Activated naive CD4-positive, alpha-beta T cell treated with anti-CD3 and anti-CD28 coated beads, Interleukin-2, amount 10 ng/mL, durations not matched to agents 7 days and 5 days (primary cell): Measurements from ENCODE around the gene ABLIM2.
A peak's percentile ranks its signal among the peaks of the same experiment; 100 is the strongest.

ENCODE experiments used
- CTCF ChIA-PET: fragments of 350-600 bp; sonication (Branson Sonifier 250); formaldehyde crosslinking; loops from one replicate; lab custom pipeline; 2021; ENCODE audit warnings: antibody characterized with exemption; lab: Charles Lee
- DNase-seq: peaks from one replicate; pipeline ENCODE4 v3.0.0-alpha.2; 2020
- H3K27ac Mint-ChIP-seq: one replicate; pipeline ENCODE4 v1.8.0; 2021; ENCODE audit warnings: mild to moderate bottlenecking, moderate library complexity, mixed read lengths
- H3K27me3 Mint-ChIP-seq: one replicate; pipeline ENCODE4 v1.8.0; 2021; ENCODE audit warnings: mild to moderate bottlenecking, mixed read lengths
- H3K36me3 Mint-ChIP-seq: one replicate; pipeline ENCODE4 v1.8.0; 2021; ENCODE audit warnings: mixed read lengths
- H3K4me1 Mint-ChIP-seq: one replicate; pipeline ENCODE4 v1.8.0; 2021; ENCODE audit warnings: mixed read lengths
- H3K4me3 Mint-ChIP-seq: one replicate; pipeline ENCODE4 v1.8.0; 2021; ENCODE audit warnings: mild to moderate bottlenecking, moderate library complexity, mixed read lengths
- H3K9me3 Mint-ChIP-seq: one replicate; pipeline ENCODE4 v1.8.0; 2021; ENCODE audit warnings: mixed read lengths

ABLIM2 gene

GRCh38 chr4:7990807-7991459, 167.7 kb downstream of the ABLIM2 start:
- Mint-ChIP-seq H3K27me3 (peaks cover 14% of the 10 kb centered on the region), H3K4me3 (no peak overlapping the region), H3K36me3 (no peaks in the 10 kb centered on the region), H3K4me1 (peaks cover 6% of the 10 kb centered on the region), H3K27ac (no peak overlapping the region), H3K9me3 (no peaks in the 10 kb centered on the region)
- DNase-seq, result no peak
- CTCF ChIA-PET, result interaction anchor here (7.1 kb wide), 1 partner anchor 185 kb away, joined by 192 read pairs; no protein-coding TSS in a partner anchor

GRCh38 chr4:7989654-7990053, 169.0 kb downstream of the ABLIM2 start:
- CTCF ChIA-PET, result interaction anchor here (3.0 to 7.1 kb wide), 3 partner anchors 10 to 220 kb away, joined by 8 to 192 read pairs (median 31); no protein-coding TSS in a partner anchor

GRCh38 chr4:7988437-7988836, 170.2 kb downstream of the ABLIM2 start:
- H3K27ac Mint-ChIP-seq, result no peak overlapping the region
- H3K4me1 Mint-ChIP-seq, result peaks cover 9% of the 10 kb centered on the region
- CTCF ChIA-PET, result interaction anchor here (1.1 to 7.1 kb wide), 13 partner anchors 9 to 227 kb away, joined by 3 to 192 read pairs (median 6); partner anchors contain the start of gene AFAP1
- H3K27me3 Mint-ChIP-seq, result peaks cover 34% of the 10 kb centered on the region
- no peak overlapping the region for H3K4me3 Mint-ChIP-seq
- no peak for DNase-seq
- no peaks in the 10 kb centered on the region for H3K36me3 Mint-ChIP-seq
- no peaks in the 10 kb centered on the region for H3K9me3 Mint-ChIP-seq

More at GRCh38 chr4:7989654-7990053, 169.0 kb downstream of the ABLIM2 start:
- H3K36me3 Mint-ChIP-seq, result no peaks in the 10 kb centered on the region
- no peak overlapping the region for H3K27ac Mint-ChIP-seq
- no peak overlapping the region for H3K4me3 Mint-ChIP-seq
- peaks cover 27% of the 10 kb centered on the region for H3K27me3 Mint-ChIP-seq
- DNase-seq, result no peak
- peaks cover 9% of the 10 kb centered on the region for H3K4me1 Mint-ChIP-seq
- no peaks in the 10 kb centered on the region for H3K9me3 Mint-ChIP-seq

- Mint-ChIP-seq H3K4me1 (peaks cover 9% of the 10 kb centered on the region), H3K27me3 (peaks cover 35% of the 10 kb centered on the region)
- CTCF ChIA-PET, result interaction anchor here (0.5 to 7.1 kb wide), 28 partner anchors 8 to 329 kb away, joined by 3 to 192 read pairs (median 4); partner anchors contain the start of gene AFAP1
Observed at GRCh38 chr4:7987148-7987989, 171.2 kb downstream of the ABLIM2 start.

GRCh38 chr4:7985891-7986441, 172.6 kb downstream of the ABLIM2 start:
- Mint-ChIP-seq H3K27ac (no peak overlapping the region), H3K4me3 (no peak overlapping the region), H3K36me3 (no peaks in the 10 kb centered on the region), H3K9me3 (no peaks in the 10 kb centered on the region), H3K27me3 (peaks cover 41% of the 10 kb centered on the region), H3K4me1 (peaks cover 9% of the 10 kb centered on the region)
- DNase-seq, result no peak
- CTCF ChIA-PET, result interaction anchor here (0.7 to 7.1 kb wide), 15 partner anchors 14 to 263 kb away, joined by 3 to 192 read pairs (median 4); no protein-coding TSS in a partner anchor

More at GRCh38 chr4:7987148-7987989, 171.2 kb downstream of the ABLIM2 start:
- Mint-ChIP-seq H3K36me3 (no peaks in the 10 kb centered on the region), H3K27ac (no peak overlapping the region), H3K4me3 (no peak overlapping the region), H3K9me3 (no peaks in the 10 kb centered on the region)
- peak; percentile 85 for DNase-seq

GRCh38 chr4:7985072-7985471, 173.5 kb downstream of the ABLIM2 start:
- peaks cover 41% of the 10 kb centered on the region for H3K27me3 Mint-ChIP-seq
- H3K36me3 Mint-ChIP-seq, result no peaks in the 10 kb centered on the region
- DNase-seq, result no peak
- CTCF ChIA-PET, result interaction anchor here (3.3 to 7.1 kb wide), 4 partner anchors 21 to 186 kb away, joined by 10 to 192 read pairs (median 24); no protein-coding TSS in a partner anchor
- peaks cover 9% of the 10 kb centered on the region for H3K4me1 Mint-ChIP-seq
- no peak overlapping the region for H3K27ac Mint-ChIP-seq
- H3K9me3 Mint-ChIP-seq, result no peaks in the 10 kb centered on the region
- no peak overlapping the region for H3K4me3 Mint-ChIP-seq

GRCh38 chr4:7984286-7984925, 174.2 kb downstream of the ABLIM2 start:
- H3K4me1 Mint-ChIP-seq, result peaks cover 9% of the 10 kb centered on the region
- no peaks in the 10 kb centered on the region for H3K9me3 Mint-ChIP-seq
- CTCF ChIA-PET, result interaction anchor here (1.0 to 7.1 kb wide), 3 partner anchors 107 to 180 kb away, joined by 4 to 192 read pairs (median 34); no protein-coding TSS in a partner anchor
- H3K27ac Mint-ChIP-seq, result no peak overlapping the region
- no peak for DNase-seq
- H3K27me3 Mint-ChIP-seq, result peaks cover 38% of the 10 kb centered on the region
- H3K4me3 Mint-ChIP-seq, result no peak overlapping the region
- H3K36me3 Mint-ChIP-seq, result no peaks in the 10 kb centered on the region

- CTCF ChIA-PET, result interaction anchor here (1.0 to 1.6 kb wide), 3 partner anchors 45 to 179 kb away, joined by 4 read pairs; no protein-coding TSS in a partner anchor
- H3K36me3 Mint-ChIP-seq, result no peaks in the 10 kb centered on the region
- DNase-seq, result no peak
- H3K27me3 Mint-ChIP-seq, result peaks cover 38% of the 10 kb centered on the region
- H3K4me3 Mint-ChIP-seq, result no peak overlapping the region
- no peaks in the 10 kb centered on the region for H3K9me3 Mint-ChIP-seq
- no peak overlapping the region for H3K27ac Mint-ChIP-seq
- peaks cover 11% of the 10 kb centered on the region for H3K4me1 Mint-ChIP-seq
Observed at GRCh38 chr4:7983296-7983695, 175.3 kb downstream of the ABLIM2 start.

- Mint-ChIP-seq H3K4me3 (no peak overlapping the region), H3K27ac (no peak overlapping the region), H3K27me3 (peaks cover 34% of the 10 kb centered on the region), H3K4me1 (peaks cover 11% of the 10 kb centered on the region), H3K36me3 (no peaks in the 10 kb centered on the region), H3K9me3 (no peaks in the 10 kb centered on the region)
- no peak for DNase-seq
- CTCF ChIA-PET, result interaction anchor here (1.5 kb wide), 1 partner anchor 136 kb away, joined by 4 read pairs; no protein-coding TSS in a partner anchor
Observed at GRCh38 chr4:7981738-7982394, 176.7 kb downstream of the ABLIM2 start.

- no peak for DNase-seq
- Mint-ChIP-seq H3K4me3 (no peak overlapping the region), H3K27ac (no peak overlapping the region), H3K4me1 (peaks cover 2% of the 10 kb centered on the region), H3K9me3 (no peaks in the 10 kb centered on the region), H3K27me3 (peaks cover 18% of the 10 kb centered on the region), H3K36me3 (no peaks in the 10 kb centered on the region)
- CTCF ChIA-PET, result interaction anchor here (1.5 to 2.1 kb wide), 2 partner anchors 9 to 176 kb away, joined by 4 to 8 read pairs; no protein-coding TSS in a partner anchor
Observed at GRCh38 chr4:7980036-7980435, 178.6 kb downstream of the ABLIM2 start.

- H3K4me1 Mint-ChIP-seq, result peaks cover 2% of the 10 kb centered on the region
Observed at GRCh38 chr4:7979652-7979968, 179.0 kb downstream of the ABLIM2 start.

GRCh38 chr4:7978907-7979651, 179.5 kb downstream of the ABLIM2 start:
- Mint-ChIP-seq H3K36me3 (peaks cover 2% of the 10 kb centered on the region), H3K27me3 (peaks cover 8% of the 10 kb centered on the region), H3K9me3 (no peaks in the 10 kb centered on the region), H3K27ac (no peak overlapping the region), H3K4me1 (peaks cover 2% of the 10 kb centered on the region), H3K4me3 (no peak overlapping the region)
- DNase-seq, result no peak
- CTCF ChIA-PET, result interaction anchor here (1.0 to 2.1 kb wide), 4 partner anchors 10 to 177 kb away, joined by 3 to 8 read pairs (median 4); no protein-coding TSS in a partner anchor

More at GRCh38 chr4:7979652-7979968, 179.0 kb downstream of the ABLIM2 start:
- peaks cover 14% of the 10 kb centered on the region for H3K27me3 Mint-ChIP-seq
- CTCF ChIA-PET, result interaction anchor here (1.0 to 2.1 kb wide), 3 partner anchors 9 to 178 kb away, joined by 4 to 8 read pairs (median 5); no protein-coding TSS in a partner anchor
- H3K4me3 Mint-ChIP-seq, result no peak overlapping the region
- no peaks in the 10 kb centered on the region for H3K9me3 Mint-ChIP-seq
- no peak overlapping the region for H3K27ac Mint-ChIP-seq
- H3K36me3 Mint-ChIP-seq, result peaks cover 1% of the 10 kb centered on the region
- DNase-seq, result no peak
